Keratinocyte (primary cell): ENCODE measurements around the gene SCN10A.

Experiments used
- CTCF ChIP-seq, 3 experiments: IDR thresholded peaks in 1 of 3; conservative IDR thresholded peaks in 1 of 3; optimal IDR thresholded peaks in 1 of 3; 2 replicates in 2 of 3; 3 replicates in 1 of 3; pipeline versions ENCODE3 to v1.5.1; 2011; ENCODE audit warnings: low read length in 3 of 3, mild to moderate bottlenecking in 3 of 3, moderate library complexity in 2 of 3, control low read depth in 1 of 3, inconsistent platforms in 1 of 3; ENCODE audit not compliant: insufficient read depth in 2 of 3; ENCODE audit errors: extremely low read depth in 1 of 3
- EZH2 ChIP-seq: IDR thresholded peaks from one replicate; pipeline ENCODE4 v1.6.1; 2012; ENCODE audit warnings: inconsistent platforms, mild to moderate bottlenecking, low read length, moderate library complexity

GRCh38 chr3:38652934-38653333 lies 163.1 kb downstream of the SCN10A start:
- TF ChIP-seq CTCF (optimal IDR thresholded peaks at IDR 0.05 in 1 of 3, IDR thresholded peaks at IDR 0.05 in 1 of 3, conservative IDR thresholded peaks at IDR 0.05 in 1 of 3; ENCODE audit: extremely low read depth in 1 of 3, insufficient read depth in 2 of 3, low read length in 3 of 3) (no peak), EZH2 (no peak)
